ENCODE data around the gene TUBGCP3. TPM values are rescaled to one million over a fixed set of nuclear protein-coding genes. Genes with fewer than 3 reads are reported as not detected.

TUBGCP3 gene
- total and polyA plus RNA-seq, 9 of the 15 experiments (the other 6 are each of a cell fraction or from before 2014, with no cell fraction given), result 3.0 to 24.8 (median 15.2) TPM

DNA sequence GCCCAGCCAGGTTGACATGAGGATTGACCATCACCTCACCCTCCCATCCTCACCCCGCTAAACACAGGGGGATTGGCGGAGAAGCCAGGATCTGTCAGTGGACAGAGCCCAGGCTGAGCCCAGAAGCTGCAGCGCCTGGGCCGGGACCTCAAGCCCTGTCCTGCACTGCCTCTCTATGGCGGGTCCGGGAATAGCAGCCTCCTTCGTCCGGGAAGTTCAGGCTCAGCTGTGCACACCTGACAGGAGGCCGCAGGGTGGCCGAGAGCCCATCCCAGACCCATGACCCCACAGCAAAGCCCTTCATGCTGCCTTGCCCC, 144.0 kb downstream of the TUBGCP3 start (continued):
- TF ChIP-seq, protein P1, sequence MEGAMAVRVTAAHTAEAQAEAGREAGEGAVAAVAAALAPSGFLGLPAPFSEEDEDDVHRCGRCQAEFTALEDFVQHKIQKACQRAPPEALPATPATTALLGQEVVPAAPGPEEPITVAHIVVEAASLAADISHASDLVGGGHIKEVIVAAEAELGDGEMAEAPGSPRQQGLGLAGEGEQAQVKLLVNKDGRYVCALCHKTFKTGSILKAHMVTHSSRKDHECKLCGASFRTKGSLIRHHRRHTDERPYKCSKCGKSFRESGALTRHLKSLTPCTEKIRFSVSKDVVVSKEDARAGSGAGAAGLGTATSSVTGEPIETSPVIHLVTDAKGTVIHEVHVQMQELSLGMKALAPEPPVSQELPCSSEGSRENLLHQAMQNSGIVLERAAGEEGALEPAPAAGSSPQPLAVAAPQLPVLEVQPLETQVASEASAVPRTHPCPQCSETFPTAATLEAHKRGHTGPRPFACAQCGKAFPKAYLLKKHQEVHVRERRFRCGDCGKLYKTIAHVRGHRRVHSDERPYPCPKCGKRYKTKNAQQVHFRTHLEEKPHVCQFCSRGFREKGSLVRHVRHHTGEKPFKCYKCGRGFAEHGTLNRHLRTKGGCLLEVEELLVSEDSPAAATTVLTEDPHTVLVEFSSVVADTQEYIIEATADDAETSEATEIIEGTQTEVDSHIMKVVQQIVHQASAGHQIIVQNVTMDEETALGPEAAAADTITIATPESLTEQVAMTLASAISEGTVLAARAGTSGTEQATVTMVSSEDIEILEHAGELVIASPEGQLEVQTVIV (CRISPR knock-in tag; IDR thresholded peaks at IDR 0.05; ENCODE audit: borderline replicate concordance), result no peak
- no peak for TF ChIP-seq RNF219 (CRISPR knock-in tag; IDR thresholded peaks at IDR 0.05)
- TF ChIP-seq TBP (optimal IDR thresholded peaks at IDR 0.05; ENCODE audit: low read depth, low read length), result no peak
- no peak for TF ChIP-seq ZBTB43 (CRISPR knock-in tag; IDR thresholded peaks at IDR 0.05)
- TF ChIP-seq, protein P2, sequence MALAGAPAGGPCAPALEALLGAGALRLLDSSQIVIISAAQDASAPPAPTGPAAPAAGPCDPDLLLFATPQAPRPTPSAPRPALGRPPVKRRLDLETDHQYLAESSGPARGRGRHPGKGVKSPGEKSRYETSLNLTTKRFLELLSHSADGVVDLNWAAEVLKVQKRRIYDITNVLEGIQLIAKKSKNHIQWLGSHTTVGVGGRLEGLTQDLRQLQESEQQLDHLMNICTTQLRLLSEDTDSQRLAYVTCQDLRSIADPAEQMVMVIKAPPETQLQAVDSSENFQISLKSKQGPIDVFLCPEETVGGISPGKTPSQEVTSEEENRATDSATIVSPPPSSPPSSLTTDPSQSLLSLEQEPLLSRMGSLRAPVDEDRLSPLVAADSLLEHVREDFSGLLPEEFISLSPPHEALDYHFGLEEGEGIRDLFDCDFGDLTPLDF (CRISPR knock-in tag; IDR thresholded peaks at IDR 0.05), result no peak
- TF ChIP-seq MAFK (IDR thresholded peaks at IDR 0.05; ENCODE audit: low read length), result no peak
- TF ChIP-seq, protein P3, sequence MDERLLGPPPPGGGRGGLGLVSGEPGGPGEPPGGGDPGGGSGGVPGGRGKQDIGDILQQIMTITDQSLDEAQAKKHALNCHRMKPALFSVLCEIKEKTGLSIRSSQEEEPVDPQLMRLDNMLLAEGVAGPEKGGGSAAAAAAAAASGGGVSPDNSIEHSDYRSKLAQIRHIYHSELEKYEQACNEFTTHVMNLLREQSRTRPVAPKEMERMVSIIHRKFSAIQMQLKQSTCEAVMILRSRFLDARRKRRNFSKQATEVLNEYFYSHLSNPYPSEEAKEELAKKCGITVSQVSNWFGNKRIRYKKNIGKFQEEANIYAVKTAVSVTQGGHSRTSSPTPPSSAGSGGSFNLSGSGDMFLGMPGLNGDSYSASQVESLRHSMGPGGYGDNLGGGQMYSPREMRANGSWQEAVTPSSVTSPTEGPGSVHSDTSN (CRISPR knock-in tag; IDR thresholded peaks at IDR 0.05; ENCODE audit: low read depth), result no peak
- TF ChIP-seq, protein P3 (tag; conservative IDR thresholded peaks at IDR 0.05; ENCODE audit: low read depth), result no peak
- no peak for TF ChIP-seq POLR2B (IDR thresholded peaks at IDR 0.05; ENCODE audit: low read depth, partially characterized antibody)
- TF ChIP-seq BCOR (IDR thresholded peaks at IDR 0.05), result no peak
- no peak for TF ChIP-seq SRSF1 (IDR thresholded peaks at IDR 0.05; ENCODE audit: low read depth, low read length)
- no peak for TF ChIP-seq ZNF511 (CRISPR knock-in tag; IDR thresholded peaks at IDR 0.05)
- TF ChIP-seq CREM (IDR thresholded peaks at IDR 0.05; ENCODE audit: low read depth), result no peak
- no peak for TF ChIP-seq JUN (IDR thresholded peaks at IDR 0.05; ENCODE audit: borderline replicate concordance, low read depth, low read length)
- no peak for TF ChIP-seq JUN (CRISPR knock-in tag; IDR thresholded peaks at IDR 0.05; ENCODE audit: borderline replicate concordance)
- no peak for TF ChIP-seq L3MBTL2 (IDR thresholded peaks at IDR 0.05)
- TF ChIP-seq FOXK1 (CRISPR knock-in tag; IDR thresholded peaks at IDR 0.05; ENCODE audit: borderline replicate concordance), result no peak
- TF ChIP-seq TEAD1 (CRISPR knock-in tag; IDR thresholded peaks at IDR 0.05), result no peak
- TF ChIP-seq SNRNP70 (optimal IDR thresholded peaks at IDR 0.05; ENCODE audit: low read depth, low read length), result no peak
